ENCODE data around the gene NAA15.
"Not testable (repeated sequence)": the region's sequence is repeated elsewhere in the genome, so short reads cannot be mapped to it uniquely, and the experiment has no call there.

NAA15 gene

DNA sequence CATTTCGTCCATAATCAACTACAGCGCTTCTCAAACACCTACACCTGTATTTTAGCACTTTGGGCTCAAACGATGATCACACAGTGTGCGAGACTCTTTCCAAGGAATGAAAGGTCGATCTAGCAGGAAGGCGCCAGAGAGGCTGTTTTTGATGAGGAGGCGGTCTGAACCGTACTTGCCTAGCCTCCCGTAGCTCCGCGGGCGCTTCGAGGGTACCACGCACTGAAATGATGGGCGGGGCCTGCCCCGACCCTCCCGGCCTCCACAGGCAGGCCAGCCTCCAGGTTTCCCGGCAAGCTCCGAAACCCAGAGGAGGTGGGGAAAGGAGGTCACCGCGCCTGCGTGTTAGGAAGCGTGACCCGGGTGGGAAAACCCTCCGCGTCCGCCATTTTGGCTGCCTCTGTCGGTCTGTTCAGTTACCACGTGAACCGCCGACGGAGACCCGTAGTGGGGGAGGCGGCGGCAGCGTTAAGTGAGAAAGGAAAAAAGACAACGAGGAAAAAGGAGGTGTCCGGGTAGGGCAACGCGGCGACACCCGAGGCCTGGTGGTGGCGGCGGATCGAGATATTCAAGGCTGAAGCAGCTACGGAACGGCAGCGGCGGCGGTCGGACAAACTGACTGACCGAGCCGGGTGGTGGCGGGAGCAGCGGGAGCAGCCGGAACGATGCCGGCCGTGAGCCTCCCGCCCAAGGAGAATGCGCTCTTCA is at the start of gene NAA15:
Gene NAA15 (plus strand): TSS at position 393 of the 708 bp plus-strand sequence. CDS start 273 bp downstream, at position 666.
- H3K4me3 Mint-ChIP-seq: peak within 1 kb of the TSS; percentile 98 to 99 (median 98)
- H3K27ac Mint-ChIP-seq: peak within 1 kb of the TSS; percentile 90 to 99 (median 96)
- no peaks in the 10 kb centered on the region for H3K27me3 Mint-ChIP-seq (ENCODE audit: low read depth)
- H3K36me3 Mint-ChIP-seq (ENCODE audit: low read depth): peaks cover 26% of the 10 kb centered on the region
- TF ChIP-seq, protein P1, sequence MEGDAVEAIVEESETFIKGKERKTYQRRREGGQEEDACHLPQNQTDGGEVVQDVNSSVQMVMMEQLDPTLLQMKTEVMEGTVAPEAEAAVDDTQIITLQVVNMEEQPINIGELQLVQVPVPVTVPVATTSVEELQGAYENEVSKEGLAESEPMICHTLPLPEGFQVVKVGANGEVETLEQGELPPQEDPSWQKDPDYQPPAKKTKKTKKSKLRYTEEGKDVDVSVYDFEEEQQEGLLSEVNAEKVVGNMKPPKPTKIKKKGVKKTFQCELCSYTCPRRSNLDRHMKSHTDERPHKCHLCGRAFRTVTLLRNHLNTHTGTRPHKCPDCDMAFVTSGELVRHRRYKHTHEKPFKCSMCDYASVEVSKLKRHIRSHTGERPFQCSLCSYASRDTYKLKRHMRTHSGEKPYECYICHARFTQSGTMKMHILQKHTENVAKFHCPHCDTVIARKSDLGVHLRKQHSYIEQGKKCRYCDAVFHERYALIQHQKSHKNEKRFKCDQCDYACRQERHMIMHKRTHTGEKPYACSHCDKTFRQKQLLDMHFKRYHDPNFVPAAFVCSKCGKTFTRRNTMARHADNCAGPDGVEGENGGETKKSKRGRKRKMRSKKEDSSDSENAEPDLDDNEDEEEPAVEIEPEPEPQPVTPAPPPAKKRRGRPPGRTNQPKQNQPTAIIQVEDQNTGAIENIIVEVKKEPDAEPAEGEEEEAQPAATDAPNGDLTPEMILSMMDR (IDR thresholded peaks at IDR 0.05; ENCODE audit: unreplicated experiment in 3 of 3): no peak
- peaks cover 9% of the 10 kb centered on the region for H3K9me3 Mint-ChIP-seq
- H3K4me1 Mint-ChIP-seq: peaks cover 43% of the 10 kb centered on the region

DNA sequence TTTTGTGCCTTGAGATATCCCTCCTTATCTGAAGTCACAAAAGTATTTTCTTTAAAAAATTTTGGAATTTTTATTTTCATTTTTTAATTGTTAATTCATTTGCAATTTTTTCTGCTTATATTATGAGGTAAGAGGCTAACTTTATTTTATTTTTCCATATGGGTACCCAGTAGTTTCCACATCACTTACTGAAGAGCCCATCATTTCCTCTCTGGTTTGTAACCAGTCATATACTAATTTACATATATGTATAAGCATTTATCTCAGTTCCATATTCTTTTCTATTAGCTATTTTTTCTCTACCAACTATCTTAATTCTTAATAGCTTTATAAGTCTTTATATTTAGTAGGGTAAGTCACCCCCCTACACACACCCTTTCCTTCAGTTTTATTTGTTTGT is 48.3 kb upstream of the NAA15 start:
- no peaks in the 10 kb centered on the region for H3K27me3 Mint-ChIP-seq (ENCODE audit: low read depth)
- no peaks in the 10 kb centered on the region for H3K36me3 Mint-ChIP-seq (ENCODE audit: low read depth)
- H3K9me3 Mint-ChIP-seq: no peaks in the 10 kb centered on the region
- no peaks in the 10 kb centered on the region for H3K4me1 Mint-ChIP-seq
- H3K4me3 Mint-ChIP-seq: no peak overlapping the region
- H3K27ac Mint-ChIP-seq: no peak overlapping the region
- TF ChIP-seq, protein P1 (IDR thresholded peaks at IDR 0.05; ENCODE audit: unreplicated experiment in 3 of 3): no peak

DNA sequence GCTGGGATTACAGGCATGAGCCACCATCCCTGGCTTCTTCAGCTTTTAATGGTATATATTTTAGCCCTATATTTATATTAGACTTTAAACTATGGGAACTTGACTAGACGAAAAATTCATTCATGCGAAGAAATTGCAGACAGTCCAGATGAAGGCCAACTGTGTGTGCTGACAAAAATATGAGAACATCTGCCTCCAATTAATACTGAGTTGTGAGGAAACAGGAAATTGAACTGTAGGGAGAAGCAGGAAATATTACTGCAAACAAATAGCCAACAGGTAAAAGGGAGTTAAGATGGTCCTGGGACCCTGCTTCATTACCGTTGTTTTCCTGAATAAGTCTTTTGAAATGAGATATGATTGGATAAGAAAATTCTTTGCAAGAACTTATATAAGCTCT is 47.6 kb upstream of the NAA15 start:
- H3K4me1 Mint-ChIP-seq: no peaks in the 10 kb centered on the region
- no peaks in the 10 kb centered on the region for H3K27me3 Mint-ChIP-seq (ENCODE audit: low read depth)
- no peaks in the 10 kb centered on the region for H3K9me3 Mint-ChIP-seq
- H3K36me3 Mint-ChIP-seq (ENCODE audit: low read depth): no peaks in the 10 kb centered on the region
- H3K4me3 Mint-ChIP-seq: no peak overlapping the region
- TF ChIP-seq, protein P1 (IDR thresholded peaks at IDR 0.05; ENCODE audit: unreplicated experiment in 3 of 3): no peak
- H3K27ac Mint-ChIP-seq: no peak overlapping the region

DNA sequence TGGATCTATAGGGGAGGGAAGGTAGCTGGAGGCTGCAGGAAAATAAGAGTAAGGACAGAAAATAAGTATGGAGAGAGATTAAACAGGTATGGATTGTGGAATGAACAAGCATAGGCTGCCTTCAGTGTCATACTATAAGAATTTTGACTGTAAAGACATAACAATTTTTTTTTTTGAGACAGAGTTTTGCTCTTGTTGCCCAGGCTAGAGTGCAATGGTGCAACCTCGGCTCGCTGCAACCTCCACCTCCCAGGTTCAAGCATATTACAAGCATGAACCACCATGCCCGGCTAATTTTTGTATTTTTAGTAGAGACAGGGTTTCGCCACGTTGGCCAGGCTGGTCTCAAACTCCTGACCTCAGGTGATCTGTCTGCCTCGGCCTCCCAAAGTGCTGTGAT is 45.7 kb upstream of the NAA15 start:
- H3K27ac Mint-ChIP-seq, H3K4me1 Mint-ChIP-seq: not testable (repeated sequence)

DNA sequence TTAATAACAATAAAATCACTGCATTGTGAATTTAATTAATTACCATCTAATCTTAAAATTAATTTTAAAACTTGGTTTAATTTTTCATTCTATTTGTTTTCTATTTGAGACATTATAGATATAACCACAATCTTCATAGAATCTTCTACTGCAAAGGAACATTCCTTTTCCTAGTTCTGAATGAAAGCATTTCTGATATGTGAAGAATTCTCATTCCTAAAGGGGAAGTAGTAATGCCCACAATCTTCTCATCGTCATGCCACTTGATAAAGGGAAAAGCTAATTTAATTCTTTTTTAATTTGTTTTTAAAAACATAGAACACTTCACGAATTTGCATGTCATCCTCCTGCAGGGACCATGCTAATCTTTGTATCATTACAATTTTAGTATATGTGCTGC is 45.0 kb upstream of the NAA15 start:
- no peak overlapping the region for H3K27ac Mint-ChIP-seq
- TF ChIP-seq, protein P1 (IDR thresholded peaks at IDR 0.05; ENCODE audit: unreplicated experiment in 3 of 3): no peak
- H3K4me1 Mint-ChIP-seq: no peaks in the 10 kb centered on the region
- H3K27me3 Mint-ChIP-seq (ENCODE audit: low read depth): no peaks in the 10 kb centered on the region
- H3K36me3 Mint-ChIP-seq (ENCODE audit: low read depth): no peaks in the 10 kb centered on the region
- H3K4me3 Mint-ChIP-seq: no peak overlapping the region
- no peaks in the 10 kb centered on the region for H3K9me3 Mint-ChIP-seq

More for the DNA sequence above, 45.7 kb upstream of the NAA15 start:
- not testable (repeated sequence) for H3K27me3 Mint-ChIP-seq (ENCODE audit: low read depth); H3K4me3 Mint-ChIP-seq; H3K36me3 Mint-ChIP-seq (ENCODE audit: low read depth); H3K9me3 Mint-ChIP-seq

DNA sequence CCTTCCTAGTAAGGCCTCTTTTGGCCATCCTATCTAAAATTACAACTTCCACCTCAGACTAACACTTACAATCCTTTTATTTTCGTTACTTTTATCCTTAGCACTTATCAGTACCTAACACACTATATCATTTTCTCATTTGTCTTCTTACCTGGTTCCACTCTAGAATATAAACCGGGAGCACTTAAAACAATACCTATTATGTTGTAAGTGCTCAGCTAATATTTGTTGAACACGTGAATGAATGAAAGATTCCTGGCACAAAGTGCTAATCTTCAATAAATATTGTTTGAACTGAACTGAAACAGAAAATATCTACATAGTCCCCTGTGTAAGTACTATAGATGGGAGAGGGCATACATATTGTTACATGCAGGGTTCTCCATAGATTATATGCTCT is 35.7 kb upstream of the NAA15 start:
- TF ChIP-seq, protein P1 (IDR thresholded peaks at IDR 0.05; ENCODE audit: unreplicated experiment in 3 of 3): no peak
- peak overlapping the region in 1 of 3 experiments; percentile 24 for H3K27ac Mint-ChIP-seq
- H3K27me3 Mint-ChIP-seq (ENCODE audit: low read depth): no peaks in the 10 kb centered on the region
- H3K4me1 Mint-ChIP-seq: peaks cover 10% of the 10 kb centered on the region
- H3K9me3 Mint-ChIP-seq: no peaks in the 10 kb centered on the region
- no peak overlapping the region for H3K4me3 Mint-ChIP-seq
- H3K36me3 Mint-ChIP-seq (ENCODE audit: low read depth): no peaks in the 10 kb centered on the region
